K562 (cell line): ENCODE results near the gene SENP8. TPM values are rescaled to one million over a fixed set of nuclear protein-coding genes. Genes with fewer than 3 reads are reported as not detected.

Experiments used
- ATAC-seq: fragments of 200-7000 bp; cut with Tn5 transposase; 3 replicates; pipeline ENCODE4 v1.9.1; 2020; ENCODE audit warnings: moderate library complexity
- BruUV-seq: library from RNA; stranded (reverse); fragments of 400-500 nt; replicated peaks from 2 replicates; lab custom pipeline; 2021; lab: Mats Ljungman, UMichigan
- CTCF ChIA-PET: fragments of 300-600 bp; formaldehyde crosslinking; extraction: SDS; loops from one replicate; lab custom pipeline; 2021; ENCODE audit warnings: low intra/inter-chr PET ratio; lab: Yijun Ruan, JAX
- POLR2A ChIA-PET: fragments of 300-600, 350-650 bp; sonication (Branson Sonifier 250); formaldehyde crosslinking; extraction: SDS; loops from one replicate; lab custom pipeline; 2021; ENCODE audit warnings: antibody characterized with exemption, inconsistent platforms; lab: Yijun Ruan, JAX
- DNase-seq, 4 experiments: peaks; one replicate each; pipeline versions ENCODE4 v3.0.0 to v3.0.0-alpha.2; 2011 to 2018; ENCODE audit warnings: low spot score in 3 of 4, mixed read lengths in 3 of 4; ENCODE audit errors: extremely low read depth in 1 of 4
- FAIRE-seq: peaks from 2 replicates; lab custom pipeline; 2011; peaks lifted over from hg19 to GRCh38; lab: Jason Lieb, UNC
- H2AFZ ChIP-seq: 2 replicates; pipeline ENCODE4 v1.6.0; 2011; ENCODE audit warnings: low read depth, low read length, control low read depth, inconsistent platforms
- H3K27ac ChIP-seq: fragments of 200-600 bp; 3 replicates; pipeline ENCODE4 v1.8.0; 2011; ENCODE audit warnings: low read depth, mild to moderate bottlenecking, control low read depth, inconsistent platforms, low read length, moderate library complexity, mixed read lengths; ENCODE audit errors: extremely low read depth
- H3K27me3 ChIP-seq, 2 experiments: fragments of 300-600 bp in 1 of 2; 2 replicates in 1 of 2; 3 replicates in 1 of 2; pipeline versions ENCODE4 v1.6.0 to v1.8.0; 2011; ENCODE audit warnings: inconsistent platforms in 2 of 2, low read length in 2 of 2, mild to moderate bottlenecking in 1 of 2, mixed read lengths in 1 of 2, moderate library complexity in 1 of 2; ENCODE audit not compliant: control insufficient read depth in 2 of 2, insufficient read depth in 2 of 2
- H3K36me3 ChIP-seq: fragments of 300-600 bp; 3 replicates; pipeline ENCODE4 v1.8.0; 2011; ENCODE audit warnings: mild to moderate bottlenecking, low read length, inconsistent platforms; ENCODE audit not compliant: control insufficient read depth, insufficient read depth
- H3K4me1 ChIP-seq, 2 experiments: fragments of 200-600 bp in 1 of 2; replicated peaks in 1 of 2; 2 replicates in 1 of 2; 3 replicates in 1 of 2; pipeline versions ENCODE4 v1.5.1 to v1.8.0; 2011; ENCODE audit warnings: inconsistent platforms in 2 of 2, low read length in 2 of 2, mild to moderate bottlenecking in 1 of 2, mixed read lengths in 1 of 2, moderate library complexity in 1 of 2; ENCODE audit not compliant: control insufficient read depth in 2 of 2, insufficient read depth in 2 of 2
- H3K4me2 ChIP-seq: 2 replicates; pipeline ENCODE4 v1.6.1; 2011; ENCODE audit warnings: low read length, control low read depth, inconsistent platforms, mixed read lengths; ENCODE audit not compliant: insufficient read depth
- H3K4me3 ChIP-seq: fragments of 200-600 bp; sonication (generic), shearing (Covaris generic); 2 replicates; pipeline ENCODE4 v1.5.1; 2016; ENCODE audit warnings: control low read depth, inconsistent platforms
- H3K79me2 ChIP-seq: fragments of 200-600 bp; 3 replicates; pipeline ENCODE4 v1.8.0; 2011; ENCODE audit warnings: low read length, inconsistent platforms; ENCODE audit not compliant: control insufficient read depth, insufficient read depth
- H3K9ac ChIP-seq, 2 experiments: 2 replicates each; pipeline versions ENCODE4 v1.6.0 to v1.6.1; 2011; ENCODE audit warnings: low read depth in 2 of 2, low read length in 2 of 2, control low read depth in 1 of 2, inconsistent platforms in 1 of 2, mild to moderate bottlenecking in 1 of 2, mixed read lengths in 1 of 2; ENCODE audit not compliant: insufficient read depth in 1 of 2
- H3K9me1 ChIP-seq: one replicate; pipeline ENCODE4 v1.6.0; 2011; ENCODE audit warnings: inconsistent platforms, mild to moderate bottlenecking, low read length, moderate library complexity; ENCODE audit not compliant: control insufficient read depth, insufficient read depth
- H3K9me3 ChIP-seq: replicated peaks from 2 replicates; pipeline ENCODE4 v1.5.1; 2011; ENCODE audit warnings: low read depth, low read length, inconsistent platforms; ENCODE audit not compliant: control insufficient read depth, insufficient read depth
- H4K20me1 ChIP-seq: replicated peaks from 2 replicates; pipeline ENCODE4 v1.6.1; 2011; ENCODE audit warnings: low read length, inconsistent platforms, mixed read lengths; ENCODE audit not compliant: control insufficient read depth, insufficient read depth
- ADNP ChIP-seq: fragments of 200-800 bp; sonication (Bioruptor generic); IDR thresholded peaks from 2 replicates; pipeline ENCODE4 v1.6.1; 2016; ENCODE audit warnings: missing genetic modification characterization, missing compliant biosample characterization
- FOXK1 ChIP-seq: sonication (generic); formaldehyde crosslinking; IDR thresholded peaks from 2 replicates; pipeline ENCODE4 v1.8.0; 2022; ENCODE audit warnings: missing genetic modification reagents, mild to moderate bottlenecking, borderline replicate concordance
- HDAC8 ChIP-seq: fragments of 450-650 bp; IDR thresholded peaks from 2 replicates; pipeline ENCODE4 v1.6.1; 2016; ENCODE audit warnings: mild to moderate bottlenecking, missing genetic modification characterization, moderate library complexity, missing compliant biosample characterization
- KAT7 ChIP-seq: sonication (generic); formaldehyde crosslinking; IDR thresholded peaks from 2 replicates; pipeline ENCODE4 v1.8.0; 2022; ENCODE audit warnings: missing genetic modification reagents, mild to moderate bottlenecking, borderline replicate concordance
- MTA2 ChIP-seq: fragments of 450-650 bp; IDR thresholded peaks from 2 replicates; pipeline ENCODE4 v1.6.1; 2016; ENCODE audit warnings: low read depth
- ZC3H8 ChIP-seq: fragments of 450-650 bp; IDR thresholded peaks from 2 replicates; pipeline ENCODE4 v1.6.1; 2017
- ZKSCAN1 ChIP-seq: fragments of 150-350 bp; IDR thresholded peaks from 2 replicates; pipeline ENCODE4 v1.6.1; 2016; ENCODE audit warnings: low read depth, low read length
- ZSCAN32 ChIP-seq: fragments of 450-650 bp; formaldehyde crosslinking; IDR thresholded peaks from 2 replicates; pipeline ENCODE4 v1.4.0; 2020; ENCODE audit warnings: mild to moderate bottlenecking, moderate library complexity
- WGBS: fragments of 100-300 bp; shearing (Covaris generic); methylation state at CpG from one replicate; pipeline ENCODE4 v1.1.6; 2016; ENCODE audit warnings: low coverage, mixed read lengths; ENCODE audit not compliant: insufficient coverage; ENCODE audit errors: missing lambda C conversion rate; 5-methylcytosine and 5-hydroxymethylcytosine counted together
- in situ Hi-C: fragments of 300-500 bp; cut with MboI; formaldehyde crosslinking; loops from 4 replicates; pipeline ENCODE4 v1.15.0; 2018; ENCODE audit warnings: inconsistent platforms, mixed read lengths
- intact Hi-C: fragments of 100-400 bp; cut with micrococcal nuclease; formaldehyde crosslinking; loops from 2 replicates; pipeline ENCODE4 v1.14.2; 2022
- polyA plus RNA-seq, 8 experiments: library from polyadenylated mRNA; depleted of rRNA in 4 of 8; stranded (reverse) in 5 of 8; unstranded in 3 of 8; fragments of >200 nt; fragmentation: Nextera tagmentation in 2 of 8; fragmentation: Illumina TruSeq in 1 of 8; extraction: Ambion mirVana in 2 of 8; extraction: Trizol in 1 of 8; gene quantifications; 2 replicates each; pipeline versions ENCODE4 v1.2.1 to v1.2.3, GENCODE V29; 2011 to 2014; ENCODE audit warnings: inconsistent platforms in 1 of 8, missing spikeins in 1 of 8
- total RNA-seq, 7 experiments: library from RNA; depleted of rRNA in 6 of 7; stranded (reverse); fragments of >200 nt in 6 of 7; fragmentation: Illumina TruSeq in 2 of 7; extraction: Trizol in 2 of 7; gene quantifications; 2 replicates each; pipeline versions ENCODE4 v1.2.1 to v1.2.3, GENCODE V29; 2011 to 2021; ENCODE audit warnings: low replicate concordance in 1 of 7
- TF ChIP-seq, protein P1 (sequence below): sonication (generic); formaldehyde crosslinking; IDR thresholded peaks from 2 replicates; pipeline ENCODE4 v1.8.0; 2022; ENCODE audit warnings: mild to moderate bottlenecking, low read depth, missing genetic modification reagents
- TF ChIP-seq, protein P2 (sequence below), 2 experiments: fragments of 450-650 bp; conservative IDR thresholded peaks; 2 replicates each; pipeline ENCODE4 v1.6.1; 2017; ENCODE audit warnings: mild to moderate bottlenecking in 2 of 2, moderate library complexity in 2 of 2

The SENP8 gene
- total and polyA plus RNA-seq, 9 of the 15 experiments (the other 6 are each of a cell fraction or from before 2014, with no cell fraction given), result 1.4 to 5.4 (median 2.4) TPM

DNA sequence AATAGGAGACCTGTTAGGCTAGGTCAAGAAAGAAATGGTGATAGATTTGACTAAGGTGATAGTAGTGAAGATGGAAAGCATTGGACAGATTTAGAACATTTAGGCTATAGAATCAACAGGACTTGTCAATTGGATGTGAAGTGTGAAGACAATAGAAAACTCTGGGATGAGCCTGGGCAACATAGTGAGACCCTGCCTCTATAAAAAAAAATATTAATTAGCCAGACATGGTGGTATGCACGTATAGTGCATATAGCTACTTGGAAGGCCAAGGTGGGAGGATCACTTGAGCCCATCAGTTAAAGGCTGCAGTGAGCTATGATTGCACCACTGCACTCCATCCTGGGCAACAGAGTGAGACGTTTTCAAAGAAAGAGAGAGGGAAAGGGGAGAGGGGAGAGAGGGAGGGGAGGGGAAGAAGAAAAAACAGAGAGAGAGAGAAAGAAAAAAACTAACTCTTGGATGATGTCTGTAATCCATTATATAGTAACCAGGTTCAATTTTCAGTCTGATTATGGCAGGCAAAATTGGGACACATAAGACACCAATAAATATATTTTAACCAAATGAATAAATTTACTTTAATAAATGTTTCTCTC is 9.6 kb downstream of the SENP8 start:
- Histone ChIP-seq H3K4me2 (no peak overlapping the region), H3K9ac (no peak overlapping the region), H3K27ac (no peak overlapping the region), H3K4me1 (no peaks in the 10 kb centered on the region), H3K36me3 (no peaks in the 10 kb centered on the region), H3K4me3 (no peak overlapping the region), H3K9me1 (no peaks in the 10 kb centered on the region), H3K9me3 (no peaks in the 10 kb centered on the region), H2AFZ (no peak overlapping the region), H3K27me3 (0 out of 5 replicates have a peak, but pooled peaks cover 0 to 1% of the 10 kb centered on the region in 2 experiments), H3K79me2 (no peaks in the 10 kb centered on the region), H4K20me1 (no peaks in the 10 kb centered on the region)
- TF ChIP-seq, protein P1, sequence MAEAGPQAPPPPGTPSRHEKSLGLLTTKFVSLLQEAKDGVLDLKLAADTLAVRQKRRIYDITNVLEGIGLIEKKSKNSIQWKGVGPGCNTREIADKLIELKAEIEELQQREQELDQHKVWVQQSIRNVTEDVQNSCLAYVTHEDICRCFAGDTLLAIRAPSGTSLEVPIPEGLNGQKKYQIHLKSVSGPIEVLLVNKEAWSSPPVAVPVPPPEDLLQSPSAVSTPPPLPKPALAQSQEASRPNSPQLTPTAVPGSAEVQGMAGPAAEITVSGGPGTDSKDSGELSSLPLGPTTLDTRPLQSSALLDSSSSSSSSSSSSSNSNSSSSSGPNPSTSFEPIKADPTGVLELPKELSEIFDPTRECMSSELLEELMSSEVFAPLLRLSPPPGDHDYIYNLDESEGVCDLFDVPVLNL (CRISPR knock-in tag), result no peak
- no peak for TF ChIP-seq KAT7 (CRISPR knock-in tag)
- TF ChIP-seq ZC3H8, result no peak
- no peak for TF ChIP-seq HDAC8 (tag)
- no peak for TF ChIP-seq ADNP (tag)
- TF ChIP-seq ZSCAN32, result no peak
- TF ChIP-seq ZKSCAN1, result no peak
- TF ChIP-seq, protein P2, sequence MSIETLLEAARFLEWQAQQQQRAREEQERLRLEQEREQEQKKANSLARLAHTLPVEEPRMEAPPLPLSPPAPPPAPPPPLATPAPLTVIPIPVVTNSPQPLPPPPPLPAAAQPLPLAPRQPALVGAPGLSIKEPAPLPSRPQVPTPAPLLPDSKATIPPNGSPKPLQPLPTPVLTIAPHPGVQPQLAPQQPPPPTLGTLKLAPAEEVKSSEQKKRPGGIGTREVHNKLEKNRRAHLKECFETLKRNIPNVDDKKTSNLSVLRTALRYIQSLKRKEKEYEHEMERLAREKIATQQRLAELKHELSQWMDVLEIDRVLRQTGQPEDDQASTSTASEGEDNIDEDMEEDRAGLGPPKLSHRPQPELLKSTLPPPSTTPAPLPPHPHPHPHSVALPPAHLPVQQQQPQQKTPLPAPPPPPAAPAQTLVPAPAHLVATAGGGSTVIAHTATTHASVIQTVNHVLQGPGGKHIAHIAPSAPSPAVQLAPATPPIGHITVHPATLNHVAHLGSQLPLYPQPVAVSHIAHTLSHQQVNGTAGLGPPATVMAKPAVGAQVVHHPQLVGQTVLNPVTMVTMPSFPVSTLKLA (conservative IDR thresholded peaks at IDR 0.05), result no peak
- no peak for TF ChIP-seq FOXK1
- no peak for TF ChIP-seq MTA2
- DNase-seq, result no peak
- intact Hi-C loops (no loop called here), in situ Hi-C loops (no loop called here)
- 5% methylated on average over 2 of the region's 2 CpGs for WGBS
- ATAC-seq, result no peak
- POLR2A ChIA-PET, result interaction anchor here (0.6 kb wide), 1 partner anchor 346 kb away, joined by 3 read pairs; no protein-coding TSS in a partner anchor
- CTCF ChIA-PET, result no interaction called here
- no peak for FAIRE-seq
- BruUV-seq, result no TSS peak
